H1 (cell line): ENCODE data around the gene SLC17A8. TPM values are rescaled to one million over a fixed set of nuclear protein-coding genes. Genes with fewer than 3 reads are reported as not detected.

ENCODE experiments used
- CTCF ChIP-seq, 3 experiments: IDR thresholded peaks; 1 replicate in 2 of 3; 2 replicates in 1 of 3; pipeline versions ENCODE4 v1.5.1 to v1.6.1; 2011; ENCODE audit warnings: low read length in 3 of 3, mild to moderate bottlenecking in 3 of 3, inconsistent platforms in 2 of 3, low read depth in 1 of 3, moderate library complexity in 1 of 3; ENCODE audit not compliant: insufficient read depth in 1 of 3; ENCODE audit errors: control extremely low read depth in 1 of 3
- GTF2F1 ChIP-seq: IDR thresholded peaks from 2 replicates; pipeline ENCODE4 v1.6.1; 2012; ENCODE audit warnings: low read depth, low read length, improper control_type of control experiment, borderline replicate concordance
- polyA plus RNA-seq, 7 experiments: library from polyadenylated mRNA; depleted of rRNA in 3 of 7; stranded (reverse) in 5 of 7; unstranded in 2 of 7; fragments of >200 nt in 5 of 7; fragments of 200-250 nt in 2 of 7; gene quantifications; 1 replicate in 5 of 7; 2 replicates in 1 of 7; 4 replicates in 1 of 7; pipeline versions ENCODE4 v1.2.1 to v1.2.3, GENCODE V29; 2011 to 2013; ENCODE audit warnings: missing spikeins in 2 of 7, mixed read lengths in 2 of 7
- total RNA-seq: library from RNA; stranded (reverse); fragmentation: NEBNext Ultra II Directional; extraction: Animal tissue kit (Norgen Biotek cat#: 25700); gene quantifications from 2 replicates; pipeline ENCODE4 v1.2.1, GENCODE V29; 2021

The SLC17A8 gene
- total and polyA plus RNA-seq, 2 of the 8 experiments (the other 6 are each of a cell fraction or from before 2014, with no cell fraction given): 0.14 to 0.30 TPM

GRCh38 chr12:100404769-100405407, 48.0 kb downstream of the SLC17A8 start (continued):
- peak; percentile 71 to 98 (median 90) for TF ChIP-seq CTCF (IDR thresholded peaks at IDR 0.05; ENCODE audit: control extremely low read depth in 1 of 3, insufficient read depth in 1 of 3, low read depth in 1 of 3, low read length in 3 of 3)
- no peak for TF ChIP-seq GTF2F1
